Vagina (tissue), 2 donors: ENCODE measurements around the gene GOLM1. TPM values are rescaled to one million over a fixed set of nuclear protein-coding genes. Genes with fewer than 3 reads are reported as not detected.

ENCODE experiments used
- DNase-seq, 2 donors: peaks; one replicate each; pipeline ENCODE4 v3.0.0-alpha.2; 2017; ENCODE audit errors: extremely low spot score in 2 of 2
- H3K27ac ChIP-seq: fragments of 200-600 bp; sonication (generic); one replicate; pipeline ENCODE4 v1.5.1; 2019
- H3K27me3 ChIP-seq: fragments of 200-600 bp; sonication (generic); one replicate; pipeline ENCODE4 v1.5.1; 2019
- H3K36me3 ChIP-seq, 2 donors: fragments of 200-600 bp; sonication (generic); one replicate each; pipeline ENCODE4 v1.5.1; 2017 to 2019
- H3K4me1 ChIP-seq: fragments of 200-600 bp; sonication (generic); one replicate; pipeline ENCODE4 v1.5.1; 2019
- H3K4me3 ChIP-seq, 2 donors: fragments of 200-600 bp; sonication (generic); 1 replicate in 1 of 2; 2 replicates in 1 of 2; pipeline ENCODE4 v1.5.1; 2016 to 2019
- H3K9me3 ChIP-seq: fragments of 200-600 bp; sonication (generic); one replicate; pipeline ENCODE4 v1.5.1; 2019
- POLR2A ChIP-seq, 2 donors: fragments of 450-650 bp; IDR thresholded peaks; one replicate each; pipeline ENCODE4 v1.6.1; 2017; ENCODE audit warnings: antibody characterized with exemption in 2 of 2, mild to moderate bottlenecking in 2 of 2, moderate library complexity in 2 of 2
- POLR2AphosphoS5 ChIP-seq, 2 donors: sonication (generic); formaldehyde crosslinking; IDR thresholded peaks; one replicate each; pipeline ENCODE4 v1.9.0; 2017; ENCODE audit warnings: antibody characterized with exemption in 2 of 2, mild to moderate bottlenecking in 2 of 2, low read depth in 1 of 2; ENCODE audit not compliant: insufficient read depth in 1 of 2
- intact Hi-C: fragments of 100-400 bp; cut with DNase I; formaldehyde crosslinking; loops from one replicate; pipeline ENCODE4 v1.15.1; 2023
- total RNA-seq: library from RNA; depleted of rRNA; stranded (reverse); fragments of >200 nt; gene quantifications from one replicate; pipeline ENCODE4 v1.2.3, GENCODE V29; 2016
- TF ChIP-seq, protein P1 (sequence below), 3 experiments: fragments of 450-650 bp in 2 of 3; fragments of 200-600 bp in 1 of 3; sonication (generic) in 1 of 3; IDR thresholded peaks; one replicate each; pipeline ENCODE4 v1.5.1; 2017 to 2019; ENCODE audit warnings: antibody characterized with exemption in 3 of 3, mild to moderate bottlenecking in 2 of 3, moderate library complexity in 2 of 3

The GOLM1 gene
- total RNA-seq, 1 donor from 2014 or later, result 14.7 TPM

DNA sequence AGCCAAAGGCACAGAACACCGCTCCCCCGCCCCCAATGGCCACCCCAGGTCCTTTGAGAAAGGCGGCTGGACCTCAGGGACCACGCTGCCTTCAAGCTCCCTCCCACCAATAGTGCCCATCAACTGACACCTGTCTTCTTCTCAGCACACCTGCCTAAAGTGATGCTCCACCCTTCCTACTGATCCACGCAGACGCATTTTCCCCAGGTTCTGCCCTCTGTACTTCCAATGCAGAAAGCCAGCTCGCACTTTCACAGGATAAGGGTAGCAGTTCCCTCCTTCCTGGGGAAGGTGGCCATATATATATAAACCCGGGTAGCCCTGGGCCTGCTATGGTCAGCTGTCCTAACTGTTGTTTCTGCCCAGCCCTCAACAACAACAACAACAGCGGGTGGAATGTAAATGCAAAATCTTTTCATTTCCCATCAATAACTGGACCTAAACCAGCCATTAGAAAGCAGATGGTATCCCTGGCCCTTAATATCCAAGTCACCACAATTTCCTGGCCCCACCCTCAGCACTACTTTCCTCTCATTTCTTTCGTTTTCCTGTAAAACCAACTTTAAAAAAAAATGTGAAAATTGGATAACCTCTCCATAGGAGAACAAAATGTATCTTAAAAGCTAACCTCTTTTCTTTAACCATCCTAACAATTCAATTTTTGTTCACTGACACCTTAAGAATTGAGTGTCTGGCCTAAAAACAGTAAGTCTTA, 1.7 kb downstream of the GOLM1 start:
- intact Hi-C loops, result no loop called here
- Histone ChIP-seq H3K36me3 (no peaks in the 10 kb centered on the region), H3K27me3 (no peaks in the 10 kb centered on the region), H3K27ac (no peak overlapping the region), H3K4me1 (peaks cover 15% of the 10 kb centered on the region), H3K9me3 (no peaks in the 10 kb centered on the region), H3K4me3 (no peak overlapping the region)
- no peak for DNase-seq
- no peak for TF ChIP-seq POLR2A (IDR thresholded peaks at IDR 0.05)
- no peak for TF ChIP-seq POLR2AphosphoS5 (IDR thresholded peaks at IDR 0.05; ENCODE audit: insufficient read depth in 1 of 2, low read depth in 1 of 2)
- TF ChIP-seq, protein P1, sequence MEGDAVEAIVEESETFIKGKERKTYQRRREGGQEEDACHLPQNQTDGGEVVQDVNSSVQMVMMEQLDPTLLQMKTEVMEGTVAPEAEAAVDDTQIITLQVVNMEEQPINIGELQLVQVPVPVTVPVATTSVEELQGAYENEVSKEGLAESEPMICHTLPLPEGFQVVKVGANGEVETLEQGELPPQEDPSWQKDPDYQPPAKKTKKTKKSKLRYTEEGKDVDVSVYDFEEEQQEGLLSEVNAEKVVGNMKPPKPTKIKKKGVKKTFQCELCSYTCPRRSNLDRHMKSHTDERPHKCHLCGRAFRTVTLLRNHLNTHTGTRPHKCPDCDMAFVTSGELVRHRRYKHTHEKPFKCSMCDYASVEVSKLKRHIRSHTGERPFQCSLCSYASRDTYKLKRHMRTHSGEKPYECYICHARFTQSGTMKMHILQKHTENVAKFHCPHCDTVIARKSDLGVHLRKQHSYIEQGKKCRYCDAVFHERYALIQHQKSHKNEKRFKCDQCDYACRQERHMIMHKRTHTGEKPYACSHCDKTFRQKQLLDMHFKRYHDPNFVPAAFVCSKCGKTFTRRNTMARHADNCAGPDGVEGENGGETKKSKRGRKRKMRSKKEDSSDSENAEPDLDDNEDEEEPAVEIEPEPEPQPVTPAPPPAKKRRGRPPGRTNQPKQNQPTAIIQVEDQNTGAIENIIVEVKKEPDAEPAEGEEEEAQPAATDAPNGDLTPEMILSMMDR (IDR thresholded peaks at IDR 0.05), result no peak

DNA sequence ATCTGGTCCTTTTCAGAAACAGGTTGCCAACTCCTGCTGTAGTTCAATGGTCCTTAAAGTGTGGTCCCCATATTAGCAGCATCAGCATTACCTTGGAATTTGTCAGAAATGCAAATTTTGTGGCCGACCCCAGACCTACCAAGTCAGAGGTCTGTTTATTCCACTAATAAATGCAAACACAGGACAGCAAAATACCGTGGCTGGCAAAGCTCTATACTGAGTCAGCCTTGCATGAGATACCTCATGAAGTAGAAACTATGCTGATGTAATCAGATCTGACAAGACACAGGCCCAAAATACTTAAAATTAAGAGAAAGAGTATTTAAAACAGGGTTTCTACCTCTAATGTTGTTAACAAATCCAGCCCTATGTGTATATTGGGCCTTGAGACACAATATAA, 3.0 kb downstream of the GOLM1 start:
- intact Hi-C loops, result no loop called here

DNA sequence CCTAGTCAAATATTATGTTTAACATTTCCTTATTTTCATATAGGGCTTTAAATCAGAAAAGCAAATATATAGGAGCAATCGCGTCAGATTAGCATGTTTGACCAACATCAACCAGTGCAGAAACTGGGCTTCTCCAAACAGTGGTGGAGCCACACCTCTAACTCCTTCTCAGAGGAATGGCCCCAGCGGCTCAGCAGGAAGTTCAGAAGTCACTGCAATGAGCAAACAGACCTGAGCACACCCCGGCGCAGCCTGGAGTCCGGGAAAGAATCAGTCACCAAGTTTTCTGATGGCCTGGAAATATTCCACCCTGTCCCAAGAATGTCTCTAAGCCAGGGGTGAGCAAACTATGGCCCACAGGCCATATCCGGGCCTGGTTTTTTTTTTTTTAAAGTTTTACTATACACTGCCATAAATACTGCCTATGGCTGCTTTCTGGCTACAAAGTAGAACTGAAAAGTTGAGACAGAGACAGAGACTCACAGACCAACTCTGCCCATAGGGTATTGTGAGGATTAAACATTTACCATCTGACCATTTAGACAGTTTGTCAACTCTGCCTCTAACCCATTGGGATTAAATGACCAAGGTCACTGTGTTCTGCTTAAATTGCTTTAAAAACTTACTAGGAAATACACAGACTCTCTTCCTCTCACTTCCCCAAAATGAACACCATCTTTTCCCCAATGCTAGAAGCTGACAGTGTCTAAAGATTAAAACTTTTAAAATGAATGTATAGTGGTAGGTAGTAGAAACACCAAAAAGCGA, 5.4 kb downstream of the GOLM1 start:
- H3K27ac ChIP-seq, result no peak overlapping the region
- no peaks in the 10 kb centered on the region for H3K36me3 ChIP-seq
- H3K9me3 ChIP-seq, result no peaks in the 10 kb centered on the region
- H3K4me3 ChIP-seq, result no peak overlapping the region
- intact Hi-C loops, result no loop called here
- TF ChIP-seq POLR2A (IDR thresholded peaks at IDR 0.05) (no peak), POLR2AphosphoS5 (IDR thresholded peaks at IDR 0.05; ENCODE audit: insufficient read depth in 1 of 2, low read depth in 1 of 2) (no peak)
- TF ChIP-seq, protein P1 (IDR thresholded peaks at IDR 0.05), result no peak
- no peak for DNase-seq
- H3K27me3 ChIP-seq, result no peaks in the 10 kb centered on the region
- H3K4me1 ChIP-seq, result peaks cover 15% of the 10 kb centered on the region

More for the DNA sequence above, 3.0 kb downstream of the GOLM1 start:
- peaks cover 15% of the 10 kb centered on the region for H3K4me1 ChIP-seq
- DNase-seq, result no peak
- no peak overlapping the region for H3K27ac ChIP-seq
- no peaks in the 10 kb centered on the region for H3K36me3 ChIP-seq
- no peak overlapping the region for H3K4me3 ChIP-seq
- no peaks in the 10 kb centered on the region for H3K27me3 ChIP-seq
- TF ChIP-seq POLR2A (IDR thresholded peaks at IDR 0.05) (no peak), POLR2AphosphoS5 (IDR thresholded peaks at IDR 0.05; ENCODE audit: insufficient read depth in 1 of 2, low read depth in 1 of 2) (no peak)
- TF ChIP-seq, protein P1 (IDR thresholded peaks at IDR 0.05), result no peak
- H3K9me3 ChIP-seq, result no peaks in the 10 kb centered on the region

DNA sequence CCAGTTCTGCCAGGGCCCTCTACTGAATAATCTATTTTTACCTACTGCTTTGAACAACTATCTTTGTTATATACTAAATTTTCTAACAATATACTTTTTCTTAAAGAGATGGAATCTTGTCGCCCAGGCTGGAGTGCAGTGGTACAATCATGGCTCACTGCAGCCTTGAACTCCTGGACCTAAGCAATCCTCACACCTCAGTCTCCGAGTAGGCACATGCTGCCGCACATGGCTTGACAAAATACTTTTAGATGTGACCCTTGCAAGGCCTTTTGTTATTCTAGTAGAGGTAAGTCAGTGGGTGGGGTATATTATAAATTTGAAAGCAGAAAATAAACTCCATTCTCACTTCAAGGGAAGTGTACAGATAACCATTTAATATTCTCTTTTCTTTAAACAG, 7.9 kb downstream of the GOLM1 start:
- no peak overlapping the region for H3K27ac ChIP-seq
- H3K9me3 ChIP-seq, result no peaks in the 10 kb centered on the region
- H3K4me3 ChIP-seq, result no peak overlapping the region
- intact Hi-C loops, result no loop called here
- no peaks in the 10 kb centered on the region for H3K4me1 ChIP-seq
- H3K27me3 ChIP-seq, result no peaks in the 10 kb centered on the region
- no peaks in the 10 kb centered on the region for H3K36me3 ChIP-seq
- no peak for TF ChIP-seq POLR2AphosphoS5 (IDR thresholded peaks at IDR 0.05; ENCODE audit: insufficient read depth in 1 of 2, low read depth in 1 of 2)
- no peak for TF ChIP-seq POLR2A (IDR thresholded peaks at IDR 0.05)
- TF ChIP-seq, protein P1 (IDR thresholded peaks at IDR 0.05), result no peak
- DNase-seq, result no peak

DNA sequence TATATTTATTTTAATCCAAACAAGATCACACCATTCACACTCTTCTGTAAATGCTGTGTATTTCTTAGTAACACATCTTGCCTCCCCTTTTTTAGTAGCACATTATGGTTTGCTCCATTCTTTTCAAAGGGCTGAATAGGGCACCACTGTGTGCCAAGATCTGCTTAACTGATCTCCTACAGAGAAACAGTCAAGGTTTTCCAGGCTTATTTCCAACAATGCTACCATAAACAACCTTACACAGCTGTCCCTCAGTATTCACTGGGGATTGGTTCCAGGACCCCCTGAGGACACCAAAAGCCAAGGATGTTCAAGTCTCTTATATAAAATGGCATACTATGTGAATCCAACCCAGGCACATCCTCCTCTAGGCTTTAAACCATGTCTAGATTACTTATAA, 16.5 kb downstream of the GOLM1 start:
- Histone ChIP-seq H3K36me3 (no peaks in the 10 kb centered on the region), H3K27me3 (no peaks in the 10 kb centered on the region), H3K4me3 (no peak overlapping the region), H3K9me3 (no peaks in the 10 kb centered on the region), H3K27ac (no peak overlapping the region), H3K4me1 (peaks cover 8% of the 10 kb centered on the region)
- no peak for DNase-seq
- TF ChIP-seq POLR2AphosphoS5 (IDR thresholded peaks at IDR 0.05; ENCODE audit: insufficient read depth in 1 of 2, low read depth in 1 of 2) (no peak), POLR2A (IDR thresholded peaks at IDR 0.05) (no peak)
- TF ChIP-seq, protein P1 (IDR thresholded peaks at IDR 0.05), result no peak
- intact Hi-C loops, result no loop called here
